HCT116 (cell line): ENCODE results near the gene TARS1. TPM values are rescaled to one million over a fixed set of nuclear protein-coding genes. Genes with fewer than 3 reads are reported as not detected.

Experiments
- ATAC-seq: fragments of 200-7000 bp; cut with Tn5 transposase; 2 replicates; pipeline ENCODE4 v1.9.1; 2020; ENCODE audit warnings: mild to moderate bottlenecking, moderate library complexity
- BruUV-seq: library from RNA; stranded (reverse); fragments of 400-500 nt; replicated peaks from 2 replicates; lab custom pipeline; 2021; lab: Mats Ljungman, UMichigan
- CTCF ChIA-PET: fragments of 300-600 bp; sonication (Branson Sonifier 250); formaldehyde crosslinking; loops from one replicate; lab custom pipeline; 2021; ENCODE audit warnings: antibody characterized with exemption; lab: Charles Lee
- POLR2A ChIA-PET: fragments of 300-600, 350-600 bp; sonication (Branson Sonifier 250); formaldehyde crosslinking; loops from one replicate; lab custom pipeline; 2021; ENCODE audit warnings: antibody characterized with exemption; lab: Charles Lee
- RAD21 ChIA-PET, 2 experiments: fragments of 300-600 bp; sonication (Branson Sonifier 250); formaldehyde crosslinking; loops; one replicate each; lab custom pipeline; 2023; ENCODE audit warnings: low total read pairs in 2 of 2; ENCODE audit not compliant: uncharacterized antibody in 2 of 2, unreplicated experiment in 2 of 2, low non-redundant PET in 1 of 2; lab: Charles Lee
- DNase-seq: peaks from one replicate; pipeline ENCODE4 v3.0.0-alpha.2; 2010; ENCODE audit warnings: low read depth, low spot score
- H2AFZ ChIP-seq: fragments of 200-600 bp; shearing (Covaris generic), sonication (generic); 2 replicates; pipeline ENCODE4 v1.6.1; 2017; ENCODE audit warnings: low read depth, mixed run types, mixed read lengths, antibody characterized with exemption, low read length; ENCODE audit not compliant: poor library complexity, severe bottlenecking
- H3K27ac ChIP-seq: 2 replicates; pipeline ENCODE4 v1.5.1; 2012; ENCODE audit warnings: low read depth, low read length
- H3K27me3 ChIP-seq: fragments of 200-600 bp; sonication (generic); 2 replicates; pipeline ENCODE4 v1.6.1; 2016; ENCODE audit warnings: mixed run types, low read length, mixed read lengths; ENCODE audit not compliant: insufficient read depth
- H3K36me3 ChIP-seq, 2 experiments: fragments of 200-500 bp in 1 of 2; fragments of 200-600 bp in 1 of 2; sonication (Bioruptor generic) in 1 of 2; sonication (generic) in 1 of 2; 2 replicates each; pipeline versions ENCODE4 v1.5.1 to v1.6.1; 2014 to 2016; ENCODE audit warnings: low read length in 2 of 2, inconsistent platforms in 1 of 2, mixed read lengths in 1 of 2, mixed run types in 1 of 2; ENCODE audit not compliant: insufficient read depth in 2 of 2, control insufficient read depth in 1 of 2
- H3K4me1 ChIP-seq, 2 experiments: fragments of 200-600 bp in 1 of 2; sonication (generic) in 1 of 2; 2 replicates each; pipeline versions ENCODE4 v1.5.1 to v1.6.1; 2012 to 2017; ENCODE audit warnings: low read length in 2 of 2, inconsistent platforms in 1 of 2, mild to moderate bottlenecking in 1 of 2, mixed read lengths in 1 of 2, mixed run types in 1 of 2, moderate library complexity in 1 of 2; ENCODE audit not compliant: insufficient read depth in 2 of 2, control insufficient read depth in 1 of 2
- H3K4me2 ChIP-seq: fragments of 200-600 bp; sonication (generic); 2 replicates; pipeline ENCODE4 v1.6.1; 2017; ENCODE audit warnings: mixed run types, low read length, mixed read lengths
- H3K4me3 ChIP-seq, 2 experiments: fragments of 200-600 bp in 1 of 2; sonication (generic) in 1 of 2; replicated peaks in 1 of 2; 2 replicates each; pipeline ENCODE4 v1.5.1; 2011 to 2016; ENCODE audit warnings: low read length in 2 of 2, control low read depth in 1 of 2, low read depth in 1 of 2, mild to moderate bottlenecking in 1 of 2, mixed read lengths in 1 of 2, mixed run types in 1 of 2
- H3K79me2 ChIP-seq: fragments of 200-600 bp; sonication (generic); 2 replicates; pipeline ENCODE4 v1.6.1; 2017; ENCODE audit warnings: mild to moderate bottlenecking, mixed run types, low read length, moderate library complexity, mixed read lengths; ENCODE audit not compliant: insufficient read depth
- H3K9ac ChIP-seq: fragments of 200-600 bp; sonication (generic); 2 replicates; pipeline ENCODE4 v1.6.1; 2016; ENCODE audit warnings: low read length, mixed read lengths
- H3K9me2 ChIP-seq: fragments of 200-600 bp; sonication (generic), shearing (Covaris generic); 2 replicates; pipeline ENCODE4 v1.6.1; 2017; ENCODE audit warnings: mixed run types, mild to moderate bottlenecking, moderate library complexity; ENCODE audit not compliant: insufficient read depth
- H3K9me3 ChIP-seq, 2 experiments: fragments of 200-500 bp in 1 of 2; fragments of 200-600 bp in 1 of 2; sonication (Bioruptor generic) in 1 of 2; sonication (generic) in 1 of 2; 2 replicates each; pipeline ENCODE4 v1.6.1; 2014 to 2017; ENCODE audit warnings: low read length in 2 of 2, mixed read lengths in 2 of 2, inconsistent platforms in 1 of 2, low read depth in 1 of 2, mild to moderate bottlenecking in 1 of 2, mixed run types in 1 of 2, moderate library complexity in 1 of 2; ENCODE audit not compliant: control insufficient read depth in 1 of 2, insufficient read depth in 1 of 2
- H4K20me1 ChIP-seq: fragments of 200-600 bp; sonication (generic), shearing (Covaris generic); 2 replicates; pipeline ENCODE4 v1.6.1; 2017; ENCODE audit warnings: mixed run types, mild to moderate bottlenecking, moderate library complexity; ENCODE audit not compliant: insufficient read depth
- EZH2phosphoT487 ChIP-seq: fragments of 200-600 bp; IDR thresholded peaks from 2 replicates; pipeline ENCODE4 v1.6.1; 2018; ENCODE audit warnings: antibody characterized with exemption, borderline replicate concordance
- intact Hi-C: fragments of 100-400 bp; cut with micrococcal nuclease; formaldehyde crosslinking; loops from 2 replicates; pipeline ENCODE4 v1.10.0; 2022
- total RNA-seq: library from RNA; stranded (reverse); gene quantifications from one replicate; pipeline ENCODE4 v1.2.1, GENCODE V29; 2021; ENCODE audit not compliant: unreplicated experiment
- TF ChIP-seq, protein P1 (sequence below): IDR thresholded peaks from 2 replicates; pipeline ENCODE4 v1.6.1; 2012; ENCODE audit warnings: low read depth
- TF ChIP-seq, protein P2 (sequence below): IDR thresholded peaks from 2 replicates; pipeline ENCODE4 v1.6.1; 2012
- TF ChIP-seq, protein P3 (sequence below): IDR thresholded peaks from 2 replicates; pipeline ENCODE4 v1.6.1; 2012

The TARS1 gene
- total RNA-seq, 1 experiment from 2014 or later = 291 TPM

DNA sequence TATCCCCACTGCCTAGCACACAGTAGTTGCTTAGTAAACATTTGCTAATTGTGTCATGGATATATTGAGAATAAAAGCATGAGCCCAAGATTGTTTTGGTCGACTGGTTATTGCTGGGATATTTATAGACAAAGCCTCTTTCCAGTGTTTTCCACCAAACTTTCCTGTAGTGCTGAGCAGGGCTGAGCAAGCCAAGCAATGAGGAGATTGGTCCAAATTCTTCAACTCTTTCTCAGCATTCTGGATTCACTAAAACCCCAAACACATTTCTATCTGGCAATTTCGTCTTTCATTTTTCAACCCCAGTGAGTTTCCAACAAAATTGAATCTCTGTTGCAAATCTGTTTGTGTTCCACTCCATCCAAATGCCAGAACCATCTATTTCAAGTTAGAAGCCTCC lies 31.9 kb upstream of the TARS1 start:
- ATAC-seq (no peak), DNase-seq (no peak)
- Histone ChIP-seq H3K27me3 (no peaks in the 10 kb centered on the region), H4K20me1 (no peaks in the 10 kb centered on the region), H3K9me2 (no peaks in the 10 kb centered on the region), H3K9ac (no peak overlapping the region), H3K4me1 (no peaks in the 10 kb centered on the region), H3K36me3 (no peaks in the 10 kb centered on the region), H3K4me3 (no peak overlapping the region), H3K4me2 (no peak overlapping the region), H2AFZ (no peak overlapping the region), H3K9me3 (no peaks in the 10 kb centered on the region), H3K79me2 (no peaks in the 10 kb centered on the region), H3K27ac (no peak overlapping the region)
- RAD21 ChIA-PET = no interaction called here
- TF ChIP-seq, protein P1, sequence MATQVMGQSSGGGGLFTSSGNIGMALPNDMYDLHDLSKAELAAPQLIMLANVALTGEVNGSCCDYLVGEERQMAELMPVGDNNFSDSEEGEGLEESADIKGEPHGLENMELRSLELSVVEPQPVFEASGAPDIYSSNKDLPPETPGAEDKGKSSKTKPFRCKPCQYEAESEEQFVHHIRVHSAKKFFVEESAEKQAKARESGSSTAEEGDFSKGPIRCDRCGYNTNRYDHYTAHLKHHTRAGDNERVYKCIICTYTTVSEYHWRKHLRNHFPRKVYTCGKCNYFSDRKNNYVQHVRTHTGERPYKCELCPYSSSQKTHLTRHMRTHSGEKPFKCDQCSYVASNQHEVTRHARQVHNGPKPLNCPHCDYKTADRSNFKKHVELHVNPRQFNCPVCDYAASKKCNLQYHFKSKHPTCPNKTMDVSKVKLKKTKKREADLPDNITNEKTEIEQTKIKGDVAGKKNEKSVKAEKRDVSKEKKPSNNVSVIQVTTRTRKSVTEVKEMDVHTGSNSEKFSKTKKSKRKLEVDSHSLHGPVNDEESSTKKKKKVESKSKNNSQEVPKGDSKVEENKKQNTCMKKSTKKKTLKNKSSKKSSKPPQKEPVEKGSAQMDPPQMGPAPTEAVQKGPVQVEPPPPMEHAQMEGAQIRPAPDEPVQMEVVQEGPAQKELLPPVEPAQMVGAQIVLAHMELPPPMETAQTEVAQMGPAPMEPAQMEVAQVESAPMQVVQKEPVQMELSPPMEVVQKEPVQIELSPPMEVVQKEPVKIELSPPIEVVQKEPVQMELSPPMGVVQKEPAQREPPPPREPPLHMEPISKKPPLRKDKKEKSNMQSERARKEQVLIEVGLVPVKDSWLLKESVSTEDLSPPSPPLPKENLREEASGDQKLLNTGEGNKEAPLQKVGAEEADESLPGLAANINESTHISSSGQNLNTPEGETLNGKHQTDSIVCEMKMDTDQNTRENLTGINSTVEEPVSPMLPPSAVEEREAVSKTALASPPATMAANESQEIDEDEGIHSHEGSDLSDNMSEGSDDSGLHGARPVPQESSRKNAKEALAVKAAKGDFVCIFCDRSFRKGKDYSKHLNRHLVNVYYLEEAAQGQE = no peak
- TF ChIP-seq, protein P2, sequence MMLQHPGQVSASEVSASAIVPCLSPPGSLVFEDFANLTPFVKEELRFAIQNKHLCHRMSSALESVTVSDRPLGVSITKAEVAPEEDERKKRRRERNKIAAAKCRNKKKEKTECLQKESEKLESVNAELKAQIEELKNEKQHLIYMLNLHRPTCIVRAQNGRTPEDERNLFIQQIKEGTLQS = no peak
- no peak for TF ChIP-seq EZH2phosphoT487
- TF ChIP-seq, protein P3, sequence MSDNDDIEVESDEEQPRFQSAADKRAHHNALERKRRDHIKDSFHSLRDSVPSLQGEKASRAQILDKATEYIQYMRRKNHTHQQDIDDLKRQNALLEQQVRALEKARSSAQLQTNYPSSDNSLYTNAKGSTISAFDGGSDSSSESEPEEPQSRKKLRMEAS = no peak
- intact Hi-C loops = no loop called here
- POLR2A ChIA-PET = no interaction called here
- CTCF ChIA-PET = no interaction called here
- BruUV-seq = no TSS peak
